Subcutaneous adipose tissue (tissue), 4 donors: ENCODE measurements around the gene RAD1. TPM values are rescaled to one million over a fixed set of nuclear protein-coding genes. Genes with fewer than 3 reads are reported as not detected.

Experiments
- CTCF ChIP-seq: fragments of 450-650 bp; IDR thresholded peaks from one replicate; pipeline ENCODE4 v1.5.1; 2016; ENCODE audit warnings: low read depth, mild to moderate bottlenecking, control low read depth, antibody characterized with exemption, moderate library complexity
- total RNA-seq, 4 donors: library from RNA; depleted of rRNA; stranded (reverse); fragments of >200 nt; gene quantifications; one replicate each; pipeline ENCODE4 v1.1.0, GENCODE V29; 2016

The RAD1 gene
- total RNA-seq, 4 donors from 2014 or later, result 13.2 to 24.5 (median 16.9) TPM

GRCh38 chr5:34898258-34898895, 16.9 kb downstream of the RAD1 start:
- TF ChIP-seq CTCF, result no peak

- no peak for TF ChIP-seq CTCF
Measured at GRCh38 chr5:34897646-34898045, 17.7 kb downstream of the RAD1 start.

- TF ChIP-seq CTCF, result no peak
Measured at GRCh38 chr5:34895641-34896419, 19.5 kb downstream of the RAD1 start.

- no peak for TF ChIP-seq CTCF
Measured at GRCh38 chr5:34894716-34895115, 20.6 kb downstream of the RAD1 start.

- no peak for TF ChIP-seq CTCF
Measured at GRCh38 chr5:34892414-34892813, 22.9 kb downstream of the RAD1 start.

- TF ChIP-seq CTCF, result no peak
Measured at GRCh38 chr5:34891981-34892380, 23.3 kb downstream of the RAD1 start.

- TF ChIP-seq CTCF, result no peak
Measured at GRCh38 chr5:34889394-34889793, 25.9 kb downstream of the RAD1 start.
